Measurements from ENCODE around the gene ACOX3. TPM values are rescaled to one million over a fixed set of nuclear protein-coding genes. Genes with fewer than 3 reads are reported as not detected.

The ACOX3 gene
- total RNA-seq, 1 experiment from 2014 or later: 12.2 TPM

GRCh38 chr4:8366601-8367000 lies 73.9 kb downstream of the ACOX3 start:
- ATAC-seq: no peak

GRCh38 chr4:8365951-8366350 lies 74.6 kb downstream of the ACOX3 start:
- no peaks in the 10 kb centered on the region for H3K27me3 ChIP-seq (ENCODE audit: low read length)
- DNase-seq (no peak), ATAC-seq (no peak)
- H3K9me2 ChIP-seq (replicated peaks; ENCODE audit: low read length): no peaks in the 10 kb centered on the region
- CTCF ChIA-PET: no interaction called here
- H3K9ac ChIP-seq (ENCODE audit: low read length): no peak overlapping the region
- POLR2A ChIA-PET (ENCODE audit: unreplicated experiment): no interaction called here
- no TSS peak for BruUV-seq (replicated peaks)
- intact Hi-C loops (cut with micrococcal nuclease): no loop called here
- no peaks in the 10 kb centered on the region for H3K36me3 ChIP-seq (ENCODE audit: low read depth, low read length)
- no peak overlapping the region for H2AFZ ChIP-seq (ENCODE audit: low read length)
- TF ChIP-seq CTCF (conservative IDR thresholded peaks at IDR 0.05; ENCODE audit: low read depth, low read length) (no peak), EZH2phosphoT487 (IDR thresholded peaks at IDR 0.05; ENCODE audit: borderline replicate concordance, low read length) (no peak), EZH2 (IDR thresholded peaks at IDR 0.05; ENCODE audit: low read length, unreplicated experiment) (no peak)
- H3K4me1 ChIP-seq (ENCODE audit: insufficient read depth, low read length): peaks cover 17% of the 10 kb centered on the region; the same call in 1 of the 2 replicates
- H3K27ac ChIP-seq (ENCODE audit: low read length): no peak overlapping the region
- H3F3A ChIP-seq (ENCODE audit: low read length, unreplicated experiment): no peaks in the 10 kb centered on the region
- no peaks in the 10 kb centered on the region for H3K79me2 ChIP-seq (ENCODE audit: low read length)
- no peaks in the 10 kb centered on the region for H3K9me3 ChIP-seq (ENCODE audit: low read length)
- H3K4me2 ChIP-seq (ENCODE audit: low read length): no peak overlapping the region
- H4K20me1 ChIP-seq (ENCODE audit: low read length): no peaks in the 10 kb centered on the region
- H3K4me3 ChIP-seq (ENCODE audit: low read length): no peak overlapping the region

More at GRCh38 chr4:8366601-8367000, 73.9 kb downstream of the ACOX3 start:
- TF ChIP-seq EZH2phosphoT487 (IDR thresholded peaks at IDR 0.05; ENCODE audit: borderline replicate concordance, low read length): no peak
- no peak overlapping the region for H3K4me3 ChIP-seq (ENCODE audit: low read length)
- no peaks in the 10 kb centered on the region for H3K36me3 ChIP-seq (ENCODE audit: low read depth, low read length)
- ChIA-PET CTCF (no interaction called here), POLR2A (ENCODE audit: unreplicated experiment) (no interaction called here)
- peaks cover 17% of the 10 kb centered on the region; the same call in 1 of the 2 replicates for H3K4me1 ChIP-seq (ENCODE audit: insufficient read depth, low read length)
- no peak overlapping the region for H3K27ac ChIP-seq (ENCODE audit: low read length)
- no peaks in the 10 kb centered on the region for H3K9me2 ChIP-seq (replicated peaks; ENCODE audit: low read length)
- H3K79me2 ChIP-seq (ENCODE audit: low read length): no peaks in the 10 kb centered on the region
- intact Hi-C loops (cut with micrococcal nuclease): no loop called here
- no peaks in the 10 kb centered on the region for H3K27me3 ChIP-seq (ENCODE audit: low read length)
- BruUV-seq (replicated peaks): no TSS peak
- no peaks in the 10 kb centered on the region for H3K9me3 ChIP-seq (ENCODE audit: low read length)
- H3K4me2 ChIP-seq (ENCODE audit: low read length): no peak overlapping the region
- no peaks in the 10 kb centered on the region for H4K20me1 ChIP-seq (ENCODE audit: low read length)
- no peak for DNase-seq
- H3F3A ChIP-seq (ENCODE audit: low read length, unreplicated experiment): no peaks in the 10 kb centered on the region
- no peak overlapping the region for H2AFZ ChIP-seq (ENCODE audit: low read length)
- no peak overlapping the region for H3K9ac ChIP-seq (ENCODE audit: low read length)

- Histone ChIP-seq H3K79me2 (ENCODE audit: low read length) (no peaks in the 10 kb centered on the region), H3K4me2 (ENCODE audit: low read length) (no peak overlapping the region), H3K9me3 (ENCODE audit: low read length) (no peaks in the 10 kb centered on the region), H2AFZ (ENCODE audit: low read length) (no peak overlapping the region), H3K27me3 (ENCODE audit: low read length) (no peaks in the 10 kb centered on the region), H3K27ac (ENCODE audit: low read length) (no peak overlapping the region), H3K9me2 (replicated peaks; ENCODE audit: low read length) (no peaks in the 10 kb centered on the region), H4K20me1 (ENCODE audit: low read length) (no peaks in the 10 kb centered on the region), H3K4me1 (ENCODE audit: insufficient read depth, low read length) (peaks cover 17% of the 10 kb centered on the region; the same call in 1 of the 2 replicates), H3K36me3 (ENCODE audit: low read depth, low read length) (no peaks in the 10 kb centered on the region), H3K9ac (ENCODE audit: low read length) (no peak overlapping the region), H3F3A (ENCODE audit: low read length, unreplicated experiment) (no peaks in the 10 kb centered on the region), H3K4me3 (ENCODE audit: low read length) (no peak overlapping the region)
- TF ChIP-seq EZH2 (IDR thresholded peaks at IDR 0.05; ENCODE audit: low read length, unreplicated experiment): no peak
- TF ChIP-seq EZH2phosphoT487 (IDR thresholded peaks at IDR 0.05; ENCODE audit: borderline replicate concordance, low read length): no peak
- TF ChIP-seq CTCF (conservative IDR thresholded peaks at IDR 0.05; ENCODE audit: low read depth, low read length): no peak
- intact Hi-C loops (cut with micrococcal nuclease): no loop called here
- no peak for DNase-seq
- BruUV-seq (replicated peaks): no TSS peak
- no peak for ATAC-seq
- ChIA-PET CTCF (no interaction called here), POLR2A (ENCODE audit: unreplicated experiment) (no interaction called here)
These were observed 75.2 kb downstream of the ACOX3 start for GRCh38 chr4:8365353-8365752.
